ACHN (cell line): ENCODE measurements around the gene TEDDM1.
"Not testable (repeated sequence)": the region's sequence is repeated elsewhere in the genome, so short reads cannot be mapped to it uniquely, and the experiment has no call there.

Source experiments
- DNase-seq: peaks from one replicate; pipeline ENCODE4 v3.0.0-alpha.2; 2015
- in situ Hi-C: cut with HindIII; loops from 2 replicates; pipeline ENCODE4 v1.10.0; 2017; ENCODE audit warnings: low sequenced_read_pairs, low pct_ligation_motif_present, low pct_unique_long_range_greater_than_20kb

The TEDDM1 gene

DNA sequence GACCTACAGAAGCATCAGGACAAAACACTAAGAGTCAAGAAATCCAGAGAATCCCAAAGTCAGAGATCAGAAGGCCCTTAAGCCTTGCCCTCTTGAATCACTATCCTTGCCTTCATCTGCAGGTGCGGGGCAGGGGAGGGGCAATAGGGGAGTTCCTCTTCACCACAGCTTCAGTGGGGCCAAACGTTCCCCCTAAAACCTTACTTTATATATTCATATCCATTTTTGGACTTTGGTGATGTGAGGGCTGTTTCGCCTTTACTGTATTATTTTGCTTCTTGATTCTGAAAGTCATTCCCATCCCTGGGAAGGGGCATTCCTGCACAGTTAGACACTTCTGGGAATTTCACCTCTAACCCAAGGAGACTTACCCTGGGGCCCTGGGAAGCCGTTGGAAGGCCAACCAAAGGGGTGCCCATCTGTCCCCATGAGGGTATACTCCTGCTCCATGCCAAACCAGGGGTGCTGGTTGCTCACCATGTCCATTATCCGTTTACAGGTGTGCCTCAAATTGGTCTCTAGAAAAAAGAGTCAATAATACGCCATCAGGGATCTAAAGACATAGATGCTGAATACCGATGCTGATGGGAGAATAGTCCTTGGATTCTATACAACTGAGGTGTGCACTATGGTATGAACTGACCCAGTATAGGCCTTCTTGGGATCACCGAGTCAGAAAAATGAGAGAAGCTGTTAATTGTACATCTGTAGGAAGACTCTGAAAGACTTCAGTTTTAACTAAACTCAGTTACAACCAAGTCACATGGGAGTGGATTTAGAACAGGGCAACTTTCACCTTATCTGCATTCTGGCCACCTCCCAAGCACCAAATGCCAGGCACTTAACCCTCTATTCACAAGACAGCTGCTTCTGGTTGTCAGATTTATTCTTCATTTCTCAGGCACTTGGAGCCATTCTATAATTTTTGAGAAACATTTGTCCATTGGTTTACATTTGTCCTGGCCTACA lies 14.3 kb downstream of the TEDDM1 start:
- in situ Hi-C loops = no loop called here

DNA sequence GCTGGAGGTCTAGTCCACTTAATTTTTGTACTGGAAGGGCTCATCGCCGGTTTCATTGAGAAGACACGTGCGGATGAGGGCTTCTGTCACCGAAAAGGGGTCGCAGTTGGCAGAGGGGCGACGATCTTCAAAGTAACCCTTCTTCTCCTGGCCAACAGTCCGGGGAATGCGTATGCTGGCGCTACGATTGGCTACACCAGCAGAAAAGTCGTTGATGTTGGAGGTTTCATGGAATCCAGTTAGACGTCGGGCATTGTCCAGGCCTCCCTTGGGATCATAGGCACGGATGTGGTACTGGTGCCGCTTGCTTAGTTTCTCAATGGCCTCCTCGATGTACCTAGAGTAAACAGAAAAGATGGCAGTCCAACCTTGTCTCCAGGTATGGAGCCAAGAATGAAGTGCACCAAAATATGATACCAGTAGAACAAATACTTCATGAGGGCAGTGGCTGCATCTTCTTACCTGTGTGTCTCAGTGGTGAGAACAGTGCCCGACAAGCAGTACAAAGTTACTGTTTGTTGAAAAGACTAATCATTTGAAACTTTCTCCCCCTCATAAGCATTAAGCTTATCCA lies 16.0 kb downstream of the TEDDM1 start:
- no peak for DNase-seq
- in situ Hi-C loops = no loop called here

More for the DNA sequence above, 14.3 kb downstream of the TEDDM1 start:
- no peak for DNase-seq

DNA sequence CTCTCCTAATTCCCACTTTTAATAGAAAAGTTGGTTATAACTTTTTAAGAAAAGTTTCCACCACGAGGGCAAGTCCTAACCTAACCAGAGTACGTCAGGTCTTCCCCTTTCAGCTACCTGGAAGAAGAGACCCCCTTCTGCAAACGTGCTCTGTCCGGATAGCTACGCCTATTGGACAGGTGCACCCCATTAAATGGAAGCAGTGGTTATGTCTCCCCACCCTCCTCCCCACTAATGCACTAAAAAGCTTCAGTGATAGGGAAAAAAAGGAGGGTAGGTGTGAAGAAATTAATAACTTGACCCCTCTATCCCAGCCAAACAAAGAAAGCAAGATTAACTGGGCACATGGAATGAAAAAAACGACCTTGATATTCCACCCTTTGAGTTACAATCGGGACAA lies 16.5 kb downstream of the TEDDM1 start:
- in situ Hi-C loops = no loop called here
- DNase-seq = no peak

DNA sequence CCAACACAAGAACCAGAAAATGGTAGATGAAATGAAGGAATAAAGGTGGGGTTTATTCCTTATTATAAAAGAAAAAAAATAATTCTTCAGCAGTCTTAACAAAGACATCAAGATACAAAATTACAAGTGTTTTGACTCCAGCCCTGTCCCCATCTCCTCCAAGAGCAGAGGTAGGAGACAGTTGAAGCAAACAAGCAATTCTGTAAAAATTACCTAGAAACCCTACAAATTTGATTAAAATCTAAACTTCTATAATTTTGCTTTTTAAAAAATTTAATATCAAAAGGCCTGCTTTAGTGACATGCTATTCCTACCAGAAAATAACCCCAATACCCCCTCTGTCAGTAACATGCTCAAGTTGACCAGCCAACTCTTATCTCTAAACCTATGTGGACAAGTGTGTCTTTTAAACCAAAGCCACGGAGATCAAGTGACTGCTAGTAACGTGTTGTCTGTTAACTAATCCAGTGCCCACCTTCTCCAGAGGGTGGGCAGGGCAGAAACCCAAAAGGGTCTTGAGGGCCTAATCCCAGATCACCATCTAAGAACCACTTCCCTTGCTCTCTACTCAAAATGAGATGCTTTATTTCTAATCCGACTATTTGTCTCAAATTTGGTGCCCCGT lies 17.3 kb downstream of the TEDDM1 start:
- in situ Hi-C loops = no loop called here
- DNase-seq = no peak

DNA sequence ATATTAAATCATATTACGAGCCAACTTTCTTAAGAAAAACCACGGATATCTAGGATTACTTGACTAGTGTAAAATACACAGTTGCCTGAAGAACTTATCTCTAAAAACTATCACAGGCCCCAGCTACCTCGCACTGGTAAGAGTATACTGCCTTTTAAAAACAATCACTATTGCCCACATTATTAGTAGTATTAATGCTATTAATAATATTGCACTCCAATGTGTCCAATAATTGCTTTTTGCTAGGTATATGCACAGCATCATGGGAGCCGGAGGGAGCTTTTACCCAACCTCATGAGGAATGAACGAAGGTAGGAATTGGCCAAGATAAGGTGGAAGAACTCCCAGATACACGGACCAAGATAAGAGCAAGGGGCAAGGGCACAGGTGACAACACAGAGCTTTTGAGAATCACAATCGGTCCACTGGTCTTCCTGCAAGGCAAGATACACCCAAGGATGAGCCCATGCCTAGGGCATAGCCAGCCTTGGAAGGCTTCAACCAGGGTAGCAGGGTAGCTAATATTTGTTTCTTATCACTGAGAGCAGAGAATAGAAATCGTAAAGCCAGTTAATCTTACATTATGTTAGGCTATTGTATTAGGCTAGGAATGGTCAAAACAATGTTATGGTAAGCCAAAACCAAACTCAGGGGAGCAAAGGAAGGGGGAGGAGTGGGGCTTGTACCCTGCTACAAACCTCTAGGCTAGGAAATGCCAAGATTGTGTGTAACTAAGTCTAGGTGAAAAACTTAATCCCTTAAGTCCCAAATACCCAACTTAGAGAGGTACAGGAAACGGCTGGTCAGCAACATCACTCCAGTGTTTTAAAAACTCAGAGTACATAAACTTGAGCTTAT lies 18.3 kb downstream of the TEDDM1 start:
- DNase-seq = no peak
- in situ Hi-C loops = no loop called here

DNA sequence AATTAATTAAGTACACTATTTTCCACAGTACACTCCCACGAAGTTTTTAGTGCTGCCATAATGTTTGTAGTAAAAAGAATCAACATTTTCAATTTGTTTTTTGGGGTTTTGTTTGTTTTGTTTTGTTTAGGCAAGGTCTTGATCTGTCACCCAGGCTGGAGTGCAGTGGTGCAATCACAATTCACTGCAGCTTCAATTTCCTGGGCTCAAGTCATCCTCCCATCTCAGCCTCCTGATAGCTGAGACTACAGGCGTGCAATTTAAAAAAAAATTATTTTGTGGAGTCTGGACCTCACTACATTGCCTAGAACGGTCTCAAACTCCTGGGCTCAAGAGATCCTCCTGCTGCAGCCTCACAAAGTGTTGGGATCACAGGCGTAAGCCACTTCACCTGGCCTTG lies 20.3 kb downstream of the TEDDM1 start:
- in situ Hi-C loops = no loop called here

DNA sequence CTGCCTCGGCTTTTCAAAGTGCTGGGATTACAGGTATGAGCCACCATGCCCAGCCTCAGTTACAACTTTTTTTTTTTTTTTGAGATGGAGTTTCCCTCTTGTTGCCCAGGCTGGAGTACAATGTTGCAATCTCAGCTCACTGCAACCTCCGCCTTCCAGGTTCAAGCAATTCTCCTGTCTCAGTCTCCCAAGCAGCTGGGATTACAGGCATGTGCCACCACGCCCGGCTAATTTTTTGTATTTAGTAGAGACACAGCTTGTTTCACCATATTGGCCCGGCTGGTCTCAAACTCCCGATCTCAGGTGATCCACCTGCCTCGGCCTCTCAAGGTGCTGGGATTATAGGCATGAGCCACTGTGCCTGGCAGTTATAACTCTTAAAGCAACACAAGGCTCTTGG lies 20.7 kb downstream of the TEDDM1 start:
- in situ Hi-C loops, DNase-seq: not testable (repeated sequence)

More for the DNA sequence above, 20.3 kb downstream of the TEDDM1 start:
- DNase-seq = no peak

DNA sequence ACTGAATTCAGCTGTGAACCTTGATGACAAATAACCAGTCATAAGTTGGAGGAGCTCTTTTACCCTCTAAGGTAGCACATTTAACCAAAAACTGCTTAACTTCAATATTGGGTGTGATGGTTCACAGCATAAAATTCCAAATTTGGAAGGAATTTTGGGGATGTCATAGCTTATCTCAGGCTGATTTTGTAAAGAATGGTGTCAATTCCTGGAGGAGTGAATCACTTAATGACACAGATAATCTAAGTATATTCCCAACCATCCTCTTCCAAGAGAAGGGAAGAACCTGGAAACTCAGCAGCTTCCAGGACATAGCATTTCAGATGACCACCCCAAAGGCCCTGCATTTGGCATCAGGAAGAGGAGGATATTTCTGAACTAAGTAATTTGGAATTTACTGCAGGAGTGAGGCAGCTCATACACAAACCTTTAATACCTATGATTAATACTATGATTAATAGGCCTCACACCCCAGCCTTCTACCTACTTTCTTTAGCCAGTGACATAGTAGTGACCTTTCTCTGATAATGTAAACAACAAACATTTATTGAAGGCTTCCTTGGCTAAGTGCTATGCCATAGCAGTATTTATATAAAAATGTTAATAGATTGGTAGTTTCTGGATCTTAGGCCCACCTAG lies 23.4 kb downstream of the TEDDM1 start:
- in situ Hi-C loops = no loop called here
- no peak for DNase-seq

DNA sequence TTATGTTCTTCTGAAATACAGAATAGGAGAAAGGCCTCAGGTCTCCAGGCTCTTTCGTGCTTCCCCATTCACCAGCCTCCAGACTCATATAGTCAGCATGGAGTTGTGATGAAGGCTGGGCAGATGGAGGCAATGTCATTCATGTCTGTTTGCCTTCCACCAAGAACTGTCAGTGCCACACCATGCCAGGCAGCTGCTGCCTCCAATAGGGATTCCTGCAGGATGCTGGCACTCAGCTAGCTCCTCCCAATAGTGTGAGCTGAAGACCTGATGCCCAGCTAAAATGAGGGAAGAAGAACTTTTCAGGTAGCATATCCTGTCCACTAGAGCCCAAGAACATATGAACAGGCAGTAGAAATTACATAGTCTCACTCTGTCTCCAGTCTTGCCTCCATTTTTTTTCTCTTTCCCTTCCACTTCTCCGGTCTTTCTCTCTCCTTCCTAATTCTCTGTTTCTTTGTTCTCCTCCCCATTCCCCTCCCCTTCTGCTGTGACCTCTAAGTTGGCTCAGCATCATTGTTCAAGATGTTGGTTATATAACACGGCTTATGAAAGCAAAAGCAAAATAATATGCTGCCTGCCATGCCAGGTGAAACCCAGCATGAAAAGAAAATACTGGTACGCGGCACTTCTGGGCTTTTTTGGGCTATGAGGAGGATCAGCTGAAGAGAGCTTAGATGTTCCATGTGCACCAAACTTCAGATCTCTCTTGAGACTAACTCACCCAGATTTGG lies 26.2 kb downstream of the TEDDM1 start:
- no peak for DNase-seq
- in situ Hi-C loops = no loop called here

DNA sequence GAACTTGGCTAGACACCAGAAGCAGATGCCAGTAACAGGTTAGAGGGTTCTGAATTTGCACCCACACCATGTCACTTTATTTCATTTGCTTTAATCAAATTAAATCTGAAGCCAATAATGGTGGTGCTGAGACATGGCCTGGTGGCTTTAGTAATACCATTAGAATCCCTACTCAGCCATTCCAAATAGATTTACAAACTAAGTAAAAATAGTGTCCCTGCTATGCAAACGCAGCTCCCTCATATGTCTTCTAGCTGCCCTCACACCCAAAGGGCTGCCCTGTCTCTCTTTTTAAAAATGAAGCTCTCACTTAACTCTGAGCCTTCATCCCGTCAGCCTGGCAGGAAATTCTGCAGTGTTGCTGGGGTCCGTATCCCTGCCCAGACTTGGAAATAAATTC lies 29.9 kb downstream of the TEDDM1 start:
- in situ Hi-C loops = no loop called here
- DNase-seq = no peak

DNA sequence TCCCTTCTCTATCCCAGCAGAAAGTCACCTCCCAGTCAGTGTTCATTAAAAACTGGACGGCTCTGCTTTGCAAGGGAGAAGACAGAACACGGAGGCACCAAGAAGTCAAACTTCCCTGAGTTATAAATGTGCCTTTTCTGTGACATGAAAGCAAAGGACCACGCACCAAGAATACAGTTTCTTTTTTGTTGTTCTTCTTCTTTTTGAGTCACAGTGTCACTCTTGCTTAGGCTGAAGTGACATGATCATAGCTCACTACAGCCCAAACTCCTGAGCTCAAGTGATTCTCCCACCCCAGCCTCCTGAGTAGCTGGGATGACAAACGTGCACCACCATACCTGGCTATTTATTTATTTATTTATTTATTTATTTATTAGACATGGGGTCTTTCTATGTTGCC lies 31.6 kb downstream of the TEDDM1 start:
- in situ Hi-C loops = no loop called here
- DNase-seq = no peak

DNA sequence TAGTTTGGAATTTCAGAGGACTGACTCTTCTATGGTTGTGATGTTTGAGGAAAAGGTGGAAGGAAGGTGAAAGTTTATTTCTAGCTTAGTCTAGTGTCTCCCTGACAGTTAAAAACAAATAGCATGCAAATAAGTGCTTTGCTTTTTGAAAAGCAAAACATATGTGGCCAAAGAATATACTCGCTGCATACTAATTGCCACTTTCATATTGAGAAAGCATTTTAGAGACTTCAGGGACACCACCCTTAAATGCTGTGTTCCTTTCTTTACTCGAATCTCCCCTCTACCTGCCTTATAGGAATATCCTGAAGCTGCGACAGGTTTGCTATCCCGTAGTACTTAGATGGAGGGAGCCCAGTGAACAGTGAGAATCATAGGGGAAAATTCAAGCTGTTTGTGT lies 32.1 kb downstream of the TEDDM1 start:
- in situ Hi-C loops = no loop called here
- no peak for DNase-seq

DNA sequence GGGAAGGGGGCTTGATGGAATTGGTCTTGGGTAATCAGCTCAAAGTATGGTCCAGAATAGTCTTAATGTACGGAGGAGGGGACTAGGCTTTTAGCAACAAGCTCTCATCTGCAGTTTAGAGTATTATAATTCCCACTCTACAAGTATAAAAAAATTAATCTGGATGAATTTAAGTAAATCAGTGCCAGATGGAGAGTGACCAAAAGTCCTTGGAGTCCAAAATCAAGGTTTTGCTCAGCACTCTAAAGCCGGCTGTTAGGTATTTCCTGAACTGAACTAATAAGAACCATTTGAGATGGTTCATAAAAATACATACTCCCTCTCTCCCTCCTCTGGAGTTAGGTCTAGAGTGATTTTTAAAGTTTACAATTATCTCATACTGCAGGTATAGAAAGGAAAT lies 32.5 kb downstream of the TEDDM1 start:
- no peak for DNase-seq

DNA sequence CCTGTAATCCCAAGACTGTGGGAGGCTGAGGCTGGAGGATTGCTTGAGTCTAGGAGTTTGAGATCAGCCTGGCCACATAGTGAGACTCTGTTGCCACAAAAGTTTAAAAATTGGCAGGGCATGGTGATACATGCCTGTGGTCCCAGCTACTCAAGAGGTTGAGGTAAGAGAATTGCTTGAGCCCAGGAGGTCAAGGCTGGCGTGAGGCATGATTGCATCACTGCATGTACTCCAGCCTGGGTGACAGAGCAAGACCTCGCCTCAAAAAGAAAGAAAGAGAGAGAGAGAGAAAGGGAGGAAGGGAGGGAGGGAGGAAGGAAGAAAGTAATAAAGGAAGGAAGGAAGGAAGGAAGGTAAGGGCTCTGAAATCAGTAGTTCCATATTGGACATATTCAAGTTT lies 33.9 kb downstream of the TEDDM1 start:
- DNase-seq = no peak
- in situ Hi-C loops = no loop called here

More for the DNA sequence above, 32.5 kb downstream of the TEDDM1 start:
- in situ Hi-C loops = no loop called here

DNA sequence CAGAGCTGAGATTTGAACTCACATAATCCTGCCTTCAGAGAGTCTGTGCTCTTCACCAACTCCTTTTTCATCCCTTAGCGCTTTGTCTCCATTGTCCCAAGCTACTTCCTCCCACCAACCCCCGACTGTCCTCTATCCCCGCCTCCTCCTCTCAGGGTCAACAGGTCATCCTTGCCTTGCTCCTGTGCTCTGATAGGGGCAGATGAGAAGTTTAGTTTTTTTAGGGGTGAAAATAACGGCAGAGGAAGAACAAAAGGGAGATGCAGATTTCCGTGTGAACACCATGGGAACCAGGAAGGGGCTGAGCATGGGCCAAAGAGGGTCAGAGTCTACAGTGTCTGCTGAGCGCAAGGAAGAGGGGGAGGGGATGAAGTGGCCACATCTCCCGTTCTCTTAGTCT lies 40.8 kb downstream of the TEDDM1 start:
- no peak for DNase-seq
- in situ Hi-C loops = no loop called here

DNA sequence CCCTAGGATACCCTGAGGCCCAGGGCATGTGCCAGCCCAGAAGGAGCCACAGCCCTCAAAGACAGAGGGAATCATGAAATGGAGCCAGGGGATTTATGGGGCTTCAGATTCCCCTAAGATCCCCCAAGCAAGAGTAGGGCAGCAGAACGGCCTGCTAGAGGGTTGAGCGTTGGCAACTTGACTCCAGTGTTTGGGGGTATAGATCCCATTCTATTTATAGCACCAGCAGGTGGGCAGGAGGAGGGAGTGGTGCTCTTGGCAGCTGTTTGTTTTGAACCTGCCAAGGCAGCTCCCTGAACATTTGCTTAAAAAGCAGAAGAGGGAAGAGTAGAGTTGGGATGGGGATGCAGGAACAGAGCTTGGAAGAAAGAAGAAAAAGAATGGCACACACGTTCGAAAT lies 42.6 kb downstream of the TEDDM1 start:
- DNase-seq = no peak
- in situ Hi-C loops = no loop called here

DNA sequence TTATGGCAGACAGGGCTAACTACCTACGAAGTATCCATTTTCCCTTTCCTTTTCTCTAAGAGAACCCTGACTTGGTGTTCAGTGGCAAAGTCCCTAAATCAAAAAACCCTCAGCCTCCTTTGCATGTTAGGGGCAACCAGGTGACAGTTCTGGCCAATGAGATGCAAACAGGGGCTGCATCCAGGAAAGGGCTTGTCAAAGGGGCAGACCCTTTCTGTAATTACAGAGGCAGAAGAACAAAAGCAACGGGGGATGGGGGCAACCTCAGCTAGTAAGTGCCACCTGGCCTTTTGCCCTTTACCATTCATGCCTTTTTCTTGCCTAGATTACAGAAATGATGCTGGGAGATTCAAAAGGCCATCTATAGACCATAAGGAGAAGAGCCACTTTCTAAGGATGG lies 43.3 kb downstream of the TEDDM1 start:
- in situ Hi-C loops = no loop called here

DNA sequence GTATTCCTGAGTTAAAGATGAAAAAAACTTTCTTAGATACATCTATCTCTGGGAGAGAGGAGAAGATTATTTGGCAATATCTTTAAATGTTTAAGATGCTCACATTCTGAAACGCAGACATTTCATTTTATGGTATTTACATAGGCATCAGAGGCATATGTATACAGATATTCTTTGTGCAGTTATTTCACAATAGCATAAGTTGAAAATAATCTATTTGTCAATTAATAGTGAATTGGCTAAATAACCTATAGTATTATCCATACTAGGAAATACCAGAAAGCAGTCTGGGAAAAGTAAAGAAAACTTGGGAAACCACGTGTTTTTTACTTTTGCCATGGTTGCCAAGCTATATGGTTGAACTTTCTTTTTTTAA lies 44.8 kb downstream of the TEDDM1 start:
- DNase-seq = no peak
- in situ Hi-C loops = no loop called here

More for the DNA sequence above, 43.3 kb downstream of the TEDDM1 start:
- DNase-seq = no peak
